ENCODE data around the gene SART1.

GRCh38 chr11:66026017-66026529 lies 64.5 kb downstream of the SART1 start, which contains the start of gene CATSPER1:
- TF ChIP-seq CTCF (IDR thresholded peaks at IDR 0.05 in 4 of 5, conservative IDR thresholded peaks at IDR 0.05 in 1 of 5) (no peak), POLR2A (IDR thresholded peaks at IDR 0.05) (no peak)

All from gastrocnemius medialis (tissue), 4 donors.